Breast epithelium (tissue), 3 donors: ENCODE measurements around the gene GRIK4.

ENCODE experiments used
- CTCF ChIP-seq, 3 donors: fragments of 450-650 bp; IDR thresholded peaks; one replicate each; pipeline ENCODE4 v1.5.1; 2016 to 2017; ENCODE audit warnings: antibody characterized with exemption in 3 of 3, mild to moderate bottlenecking in 3 of 3, moderate library complexity in 3 of 3
- POLR2A ChIP-seq: fragments of 450-650 bp; IDR thresholded peaks from one replicate; pipeline ENCODE4 v1.6.1; 2016; ENCODE audit warnings: antibody characterized with exemption, mild to moderate bottlenecking, moderate library complexity
- POLR2AphosphoS5 ChIP-seq, 3 donors: sonication (generic); formaldehyde crosslinking; IDR thresholded peaks; one replicate each; pipeline ENCODE4 v1.6.1; 2017; ENCODE audit warnings: antibody characterized with exemption in 3 of 3

- TF ChIP-seq CTCF (IDR thresholded peaks at IDR 0.05) = no peak
- no peak for TF ChIP-seq POLR2AphosphoS5 (IDR thresholded peaks at IDR 0.05)
- TF ChIP-seq POLR2A = no peak
Observed at GRCh38 chr11:120722524-120722923, 211.0 kb downstream of the GRIK4 start.
